Sigmoid colon (tissue), 4 donors: Measurements from ENCODE around the gene PIK3C2G.

Experiments
- POLR2A ChIP-seq, 2 donors: fragments of 450-650 bp; IDR thresholded peaks; one replicate each; pipeline ENCODE4 v1.6.1; 2016; ENCODE audit warnings: antibody characterized with exemption in 2 of 2, mild to moderate bottlenecking in 2 of 2, moderate library complexity in 2 of 2
- POLR2AphosphoS5 ChIP-seq, 4 donors: sonication (generic); formaldehyde crosslinking; IDR thresholded peaks; one replicate each; pipeline ENCODE4 v1.6.1; 2017; ENCODE audit warnings: antibody characterized with exemption in 4 of 4
- TF ChIP-seq, protein P1 (sequence below), 4 experiments: fragments of 450-650 bp in 3 of 4; fragments of 200-600 bp in 1 of 4; IDR thresholded peaks; one replicate each; pipeline ENCODE4 v1.5.1; 2016 to 2019; ENCODE audit warnings: antibody characterized with exemption in 4 of 4, mild to moderate bottlenecking in 3 of 4, moderate library complexity in 2 of 4

DNA sequence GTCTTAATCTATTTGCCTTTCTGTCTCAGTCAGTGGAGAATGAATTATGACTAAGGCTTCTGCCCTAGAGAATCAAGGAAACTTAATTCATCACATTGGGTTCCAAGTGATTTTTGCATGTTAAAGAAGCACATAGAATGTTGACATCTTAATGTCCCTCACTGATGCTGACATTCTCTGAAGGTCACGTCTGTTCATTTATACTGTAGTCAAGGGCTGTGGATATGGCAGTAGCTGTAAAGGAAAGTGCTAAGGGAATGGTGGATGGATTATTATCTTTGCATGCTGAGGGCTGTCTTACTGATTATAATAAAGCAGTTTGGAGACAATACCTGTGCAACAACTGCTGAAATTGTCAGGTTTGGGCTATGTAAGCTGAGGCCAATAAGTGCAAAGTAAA, 315.3 kb downstream of the PIK3C2G start:
- TF ChIP-seq, protein P1, sequence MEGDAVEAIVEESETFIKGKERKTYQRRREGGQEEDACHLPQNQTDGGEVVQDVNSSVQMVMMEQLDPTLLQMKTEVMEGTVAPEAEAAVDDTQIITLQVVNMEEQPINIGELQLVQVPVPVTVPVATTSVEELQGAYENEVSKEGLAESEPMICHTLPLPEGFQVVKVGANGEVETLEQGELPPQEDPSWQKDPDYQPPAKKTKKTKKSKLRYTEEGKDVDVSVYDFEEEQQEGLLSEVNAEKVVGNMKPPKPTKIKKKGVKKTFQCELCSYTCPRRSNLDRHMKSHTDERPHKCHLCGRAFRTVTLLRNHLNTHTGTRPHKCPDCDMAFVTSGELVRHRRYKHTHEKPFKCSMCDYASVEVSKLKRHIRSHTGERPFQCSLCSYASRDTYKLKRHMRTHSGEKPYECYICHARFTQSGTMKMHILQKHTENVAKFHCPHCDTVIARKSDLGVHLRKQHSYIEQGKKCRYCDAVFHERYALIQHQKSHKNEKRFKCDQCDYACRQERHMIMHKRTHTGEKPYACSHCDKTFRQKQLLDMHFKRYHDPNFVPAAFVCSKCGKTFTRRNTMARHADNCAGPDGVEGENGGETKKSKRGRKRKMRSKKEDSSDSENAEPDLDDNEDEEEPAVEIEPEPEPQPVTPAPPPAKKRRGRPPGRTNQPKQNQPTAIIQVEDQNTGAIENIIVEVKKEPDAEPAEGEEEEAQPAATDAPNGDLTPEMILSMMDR (IDR thresholded peaks at IDR 0.05) = no peak
- no peak for TF ChIP-seq POLR2A (IDR thresholded peaks at IDR 0.05)
- TF ChIP-seq POLR2AphosphoS5 (IDR thresholded peaks at IDR 0.05) = no peak
